Upper lobe of left lung (tissue), 6 donors: ENCODE measurements around the gene IGIP. TPM values are rescaled to one million over a fixed set of nuclear protein-coding genes. Genes with fewer than 3 reads are reported as not detected.

Experiments
- ATAC-seq, 2 donors: fragments of 200-7000 bp; cut with Tn5 transposase; one replicate each; pipeline ENCODE4 v1.9.1; 2022; ENCODE audit warnings: mild to moderate bottlenecking in 2 of 2, moderate library complexity in 2 of 2; ENCODE audit not compliant: low FRiP score in 2 of 2
- DNase-seq, 2 donors: peaks; one replicate each; pipeline ENCODE4 v3.0.0-alpha.2; 2019 to 2020
- H3K27ac ChIP-seq, 4 donors: fragments of 200-600 bp; sonication (generic); one replicate each; pipeline ENCODE4 v1.5.1; 2016 to 2019
- H3K27me3 ChIP-seq, 4 donors: fragments of 200-600 bp; sonication (generic); one replicate each; pipeline ENCODE4 v1.5.1; 2017 to 2019
- H3K36me3 ChIP-seq, 4 donors: fragments of 200-600 bp; sonication (generic); one replicate each; pipeline ENCODE4 v1.5.1; 2016 to 2019
- H3K4me1 ChIP-seq, 4 donors: fragments of 200-600 bp; sonication (generic); one replicate each; pipeline ENCODE4 v1.5.1; 2018 to 2019
- H3K4me3 ChIP-seq, 4 donors: fragments of 200-600 bp; sonication (generic); one replicate each; pipeline ENCODE4 v1.5.1; 2017 to 2019; ENCODE audit warnings: mild to moderate bottlenecking in 2 of 4, moderate library complexity in 1 of 4
- H3K9me3 ChIP-seq, 4 donors: fragments of 200-600 bp; sonication (generic); one replicate each; pipeline ENCODE4 v1.5.1; 2018 to 2019
- CTCF ChIP-seq, 6 experiments: fragments of 450-650 bp in 4 of 6; fragments of 200-600 bp in 2 of 6; sonication (generic) in 2 of 6; IDR thresholded peaks; one replicate each; pipeline ENCODE4 v1.5.1; 2016 to 2019; ENCODE audit warnings: antibody characterized with exemption in 6 of 6
- EP300 ChIP-seq, 4 donors: sonication (generic); formaldehyde crosslinking; IDR thresholded peaks; one replicate each; pipeline ENCODE4 v1.5.1; 2017; ENCODE audit warnings: antibody characterized with exemption in 4 of 4, control low read depth in 2 of 4
- POLR2A ChIP-seq, 4 donors: fragments of 450-650 bp; IDR thresholded peaks; one replicate each; pipeline ENCODE4 v1.5.1; 2016 to 2017; ENCODE audit warnings: antibody characterized with exemption in 4 of 4, mild to moderate bottlenecking in 2 of 4
- POLR2AphosphoS5 ChIP-seq, 2 donors: sonication (generic); formaldehyde crosslinking; IDR thresholded peaks; one replicate each; pipeline ENCODE4 v1.5.1; 2017; ENCODE audit warnings: antibody characterized with exemption in 2 of 2
- WGBS, 2 donors: methylation state at CpG; one replicate each; pipeline ENCODE4 v1.1.5; 2017 to 2018; 5-methylcytosine and 5-hydroxymethylcytosine counted together
- total RNA-seq, 6 donors: library from RNA; depleted of rRNA in 4 of 6; stranded (reverse); fragments of >200 nt in 4 of 6; gene quantifications; one replicate each; pipeline versions ENCODE4 v1.1.0 to v1.2.1, GENCODE V29; 2016 to 2021
- donor health status: DM: no; HTN: no; CAD: no; lungs with moderate emphysema.
- donor health status: DM: no; HTN: yes; CAD: no; lungs with severe emphysema.

IGIP gene
- total RNA-seq, 6 donors from 2014 or later = 8.4 to 32.8 (median 11.8) TPM

- no peak for DNase-seq
- Histone ChIP-seq H3K4me3 (no peak overlapping the region), H3K27me3 (no peaks in the 10 kb centered on the region), H3K9me3 (no peaks in the 10 kb centered on the region), H3K36me3 (no peaks in the 10 kb centered on the region), H3K27ac (no peak overlapping the region), H3K4me1 (peaks cover 14 to 23% (median 21%) of the 10 kb centered on the region in 4 donors)
- TF ChIP-seq EP300 (IDR thresholded peaks at IDR 0.05) (no peak), POLR2AphosphoS5 (IDR thresholded peaks at IDR 0.05) (no peak), CTCF (IDR thresholded peaks at IDR 0.05) (no peak), POLR2A (IDR thresholded peaks at IDR 0.05) (no peak)
- ATAC-seq = no peak
Observed at GRCh38 chr5:140166911-140167310, 41.2 kb downstream of the IGIP start.

- no peak for DNase-seq
- Histone ChIP-seq H3K4me3 (no peak overlapping the region), H3K27ac (no peak overlapping the region), H3K36me3 (no peaks in the 10 kb centered on the region), H3K27me3 (no peaks in the 10 kb centered on the region), H3K4me1 (peaks cover 14 to 21% (median 20%) of the 10 kb centered on the region in 4 donors), H3K9me3 (no peaks in the 10 kb centered on the region)
- TF ChIP-seq EP300 (IDR thresholded peaks at IDR 0.05) (no peak), POLR2A (IDR thresholded peaks at IDR 0.05) (no peak), CTCF (IDR thresholded peaks at IDR 0.05) (no peak), POLR2AphosphoS5 (IDR thresholded peaks at IDR 0.05) (no peak)
- ATAC-seq = no peak
- 92 to 97% methylated on average over 2 of the region's 2 CpGs for WGBS, 2 donors
Observed at GRCh38 chr5:140168371-140168770, 42.6 kb downstream of the IGIP start.

GRCh38 chr5:140169410-140169809 is 43.7 kb downstream of the IGIP start:
- Histone ChIP-seq H3K36me3 (no peaks in the 10 kb centered on the region), H3K27ac (no peak overlapping the region), H3K27me3 (no peaks in the 10 kb centered on the region), H3K4me1 (peaks cover 18 to 23% (median 21%) of the 10 kb centered on the region in 4 donors), H3K4me3 (no peak overlapping the region), H3K9me3 (no peaks in the 10 kb centered on the region)
- 80 to 91% methylated on average over 1 of the region's 1 CpG for WGBS, 2 donors
- TF ChIP-seq CTCF (IDR thresholded peaks at IDR 0.05) = no peak
- no peak for TF ChIP-seq POLR2A (IDR thresholded peaks at IDR 0.05)
- TF ChIP-seq EP300 (IDR thresholded peaks at IDR 0.05) = no peak
- no peak for TF ChIP-seq POLR2AphosphoS5 (IDR thresholded peaks at IDR 0.05)
- DNase-seq = no peak
- ATAC-seq = no peak

GRCh38 chr5:140172483-140172882 is 46.7 kb downstream of the IGIP start:
- H3K36me3 ChIP-seq = no peaks in the 10 kb centered on the region
- H3K9me3 ChIP-seq = no peaks in the 10 kb centered on the region
- no peak overlapping the region for H3K4me3 ChIP-seq
- H3K4me1 ChIP-seq = peaks cover 9 to 21% (median 20%) of the 10 kb centered on the region in 4 donors
- ATAC-seq (no peak), DNase-seq (no peak)
- H3K27me3 ChIP-seq = no peaks in the 10 kb centered on the region
- TF ChIP-seq EP300 (IDR thresholded peaks at IDR 0.05) (no peak), POLR2AphosphoS5 (IDR thresholded peaks at IDR 0.05) (no peak), POLR2A (IDR thresholded peaks at IDR 0.05) (no peak), CTCF (IDR thresholded peaks at IDR 0.05) (no peak)
- 90 to 91% methylated on average over 2 of the region's 2 CpGs for WGBS, 2 donors
- H3K27ac ChIP-seq = no peak overlapping the region

GRCh38 chr5:140174014-140174413 is 48.3 kb downstream of the IGIP start:
- ATAC-seq (no peak), DNase-seq (no peak)
- peaks cover 16 to 35% (median 30%) of the 10 kb centered on the region in 4 donors for H3K4me1 ChIP-seq
- H3K27ac ChIP-seq = peak overlapping the region in 3 of 4 donors; percentile 98 to 99 (median 98)
- H3K27me3 ChIP-seq = no peaks in the 10 kb centered on the region
- no peak overlapping the region for H3K4me3 ChIP-seq
- H3K36me3 ChIP-seq = no peaks in the 10 kb centered on the region
- WGBS, 2 donors = 88 to 89% methylated on average over 2 of the region's 2 CpGs
- H3K9me3 ChIP-seq = no peaks in the 10 kb centered on the region
- TF ChIP-seq POLR2AphosphoS5 (IDR thresholded peaks at IDR 0.05) (no peak), CTCF (IDR thresholded peaks at IDR 0.05) (no peak), EP300 (IDR thresholded peaks at IDR 0.05) (no peak), POLR2A (IDR thresholded peaks at IDR 0.05) (no peak)
